Coronary artery (tissue), 2 donors: ENCODE measurements around the gene RNF26.

Source experiments
- DNase-seq: peaks from one replicate; pipeline ENCODE4 v3.0.0-alpha.2; 2017; ENCODE audit warnings: low spot score
- H3K27ac ChIP-seq, 2 donors: fragments of 200-600 bp; sonication (generic); one replicate each; pipeline ENCODE4 v1.5.1; 2016 to 2019
- H3K4me3 ChIP-seq: fragments of 200-600 bp; sonication (generic); 2 replicates; pipeline ENCODE4 v1.5.1; 2016; ENCODE audit warnings: mild to moderate bottlenecking, moderate library complexity
- TF ChIP-seq, protein P1 (sequence below): fragments of 200-600 bp; sonication (generic); IDR thresholded peaks from one replicate; pipeline ENCODE4 v1.5.1; 2019; ENCODE audit warnings: antibody characterized with exemption

RNF26 gene

DNA sequence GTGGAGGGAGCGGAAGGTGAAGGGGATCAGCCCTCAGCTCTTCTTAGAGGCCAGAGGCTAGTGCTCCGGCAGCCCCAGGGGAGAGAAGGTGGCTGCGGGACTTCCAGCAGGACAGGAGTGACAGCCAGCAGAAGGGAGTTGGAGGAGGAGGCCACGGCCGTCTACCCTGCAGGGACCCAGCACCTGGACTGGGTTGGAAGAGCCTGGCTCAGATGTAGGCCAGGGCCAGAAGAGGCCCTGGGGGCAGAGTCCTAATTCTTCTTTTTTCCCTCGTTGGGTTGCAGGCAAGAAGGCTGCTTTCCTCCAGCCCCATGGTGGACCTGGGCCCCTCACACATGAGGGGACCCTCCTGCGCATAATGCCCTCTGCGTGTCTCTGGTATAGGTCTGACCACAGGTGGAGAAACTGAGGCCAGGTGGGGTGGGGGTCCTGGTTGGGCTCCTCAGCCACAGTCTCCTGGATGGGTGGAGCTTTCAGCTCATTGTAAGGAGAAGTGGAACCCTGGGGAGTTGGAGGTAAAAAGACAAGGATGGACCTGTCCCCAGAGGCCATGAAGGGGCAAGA lies 15.1 kb upstream of the RNF26 start:
- TF ChIP-seq, protein P1, sequence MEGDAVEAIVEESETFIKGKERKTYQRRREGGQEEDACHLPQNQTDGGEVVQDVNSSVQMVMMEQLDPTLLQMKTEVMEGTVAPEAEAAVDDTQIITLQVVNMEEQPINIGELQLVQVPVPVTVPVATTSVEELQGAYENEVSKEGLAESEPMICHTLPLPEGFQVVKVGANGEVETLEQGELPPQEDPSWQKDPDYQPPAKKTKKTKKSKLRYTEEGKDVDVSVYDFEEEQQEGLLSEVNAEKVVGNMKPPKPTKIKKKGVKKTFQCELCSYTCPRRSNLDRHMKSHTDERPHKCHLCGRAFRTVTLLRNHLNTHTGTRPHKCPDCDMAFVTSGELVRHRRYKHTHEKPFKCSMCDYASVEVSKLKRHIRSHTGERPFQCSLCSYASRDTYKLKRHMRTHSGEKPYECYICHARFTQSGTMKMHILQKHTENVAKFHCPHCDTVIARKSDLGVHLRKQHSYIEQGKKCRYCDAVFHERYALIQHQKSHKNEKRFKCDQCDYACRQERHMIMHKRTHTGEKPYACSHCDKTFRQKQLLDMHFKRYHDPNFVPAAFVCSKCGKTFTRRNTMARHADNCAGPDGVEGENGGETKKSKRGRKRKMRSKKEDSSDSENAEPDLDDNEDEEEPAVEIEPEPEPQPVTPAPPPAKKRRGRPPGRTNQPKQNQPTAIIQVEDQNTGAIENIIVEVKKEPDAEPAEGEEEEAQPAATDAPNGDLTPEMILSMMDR: no peak
- Histone ChIP-seq H3K27ac (peak overlapping the region; percentile 95 to 99), H3K4me3 (peak overlapping the region; percentile 95)
- no peak for DNase-seq

- TF ChIP-seq, protein P1: no peak
- Histone ChIP-seq H3K27ac (peak overlapping the region; percentile 95 to 99), H3K4me3 (peak overlapping the region; percentile 95)
- no peak for DNase-seq
Measured at GRCh38 chr11:119319700-119320239, 14.6 kb upstream of the RNF26 start.

DNA sequence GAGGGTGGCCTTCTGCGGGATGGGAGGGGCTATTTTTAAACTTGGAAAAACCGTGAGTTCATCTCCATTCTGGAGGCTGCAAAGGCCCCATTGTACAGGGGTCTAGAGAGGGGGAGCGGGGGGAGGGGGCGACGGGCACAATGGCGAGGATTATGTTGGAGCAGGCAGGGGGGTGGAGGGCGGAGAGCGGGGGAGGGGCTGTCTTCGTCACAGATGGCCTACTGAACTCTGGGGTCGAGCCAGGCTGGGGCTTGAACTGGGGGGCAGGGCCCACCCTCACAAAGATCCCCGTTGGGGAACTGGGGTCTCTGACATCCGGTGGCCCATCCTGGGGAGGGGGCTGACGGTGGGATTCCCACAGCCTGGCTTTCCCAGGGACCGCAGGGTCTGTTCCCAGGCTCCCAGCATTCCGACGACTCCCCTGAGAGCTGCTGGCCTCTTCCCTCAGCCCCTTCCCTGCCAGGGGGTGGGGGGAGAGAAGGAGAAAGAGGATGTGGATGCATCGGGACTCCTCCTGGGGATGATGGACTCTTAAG lies 14.0 kb upstream of the RNF26 start:
- Histone ChIP-seq H3K27ac (peak overlapping the region; percentile 95 to 99), H3K4me3 (peak overlapping the region; percentile 75)
- DNase-seq: no peak
- TF ChIP-seq, protein P1: no peak

DNA sequence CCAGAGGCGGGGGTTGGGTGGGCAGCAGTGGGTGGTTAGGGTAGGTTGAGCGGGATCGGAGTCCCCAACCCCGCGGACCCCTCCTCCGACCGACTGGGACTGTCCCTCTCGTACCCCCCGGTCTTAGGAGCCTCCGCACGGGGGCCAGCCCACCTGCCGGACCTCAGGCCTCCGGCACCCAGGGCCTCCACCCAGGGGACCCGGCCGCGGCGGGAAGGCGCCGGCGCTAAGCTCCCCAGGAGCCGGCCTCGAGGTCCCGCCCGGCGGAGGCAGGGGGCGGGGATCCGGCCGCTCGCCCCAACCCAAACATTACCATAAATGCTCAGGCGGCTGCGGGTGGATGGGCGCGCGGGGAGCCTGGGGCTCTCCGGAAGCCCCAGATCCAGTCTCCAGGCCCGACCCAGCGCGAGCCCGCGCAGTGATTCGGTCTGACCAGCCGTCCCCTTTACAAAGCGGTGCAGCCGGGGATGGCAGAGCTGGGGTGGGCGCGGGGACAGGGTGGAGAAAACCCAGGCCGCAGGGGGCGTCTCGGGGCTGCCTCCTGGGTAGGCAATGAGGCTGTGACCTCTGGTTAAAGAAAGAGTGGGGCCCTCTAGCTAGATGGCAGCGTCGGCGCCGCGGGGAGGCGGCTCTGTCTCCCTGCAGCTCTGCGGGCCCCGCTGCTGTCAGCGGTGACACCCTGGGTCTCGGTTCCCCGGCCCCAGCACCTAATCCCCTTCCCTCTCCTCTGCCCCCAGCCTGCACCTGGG lies 13.4 kb upstream of the RNF26 start:
- peak; percentile 85 for DNase-seq
- TF ChIP-seq, protein P1: no peak
- Histone ChIP-seq H3K27ac (peak overlapping the region; percentile 95 to 99), H3K4me3 (peak overlapping the region; percentile 75)

GRCh38 chr11:119322360-119322739 lies 12.0 kb upstream of the RNF26 start:
- no peak for DNase-seq
- Histone ChIP-seq H3K27ac (peak overlapping the region; percentile 95 to 99), H3K4me3 (peak overlapping the region; percentile 75)
- TF ChIP-seq, protein P1: no peak

DNA sequence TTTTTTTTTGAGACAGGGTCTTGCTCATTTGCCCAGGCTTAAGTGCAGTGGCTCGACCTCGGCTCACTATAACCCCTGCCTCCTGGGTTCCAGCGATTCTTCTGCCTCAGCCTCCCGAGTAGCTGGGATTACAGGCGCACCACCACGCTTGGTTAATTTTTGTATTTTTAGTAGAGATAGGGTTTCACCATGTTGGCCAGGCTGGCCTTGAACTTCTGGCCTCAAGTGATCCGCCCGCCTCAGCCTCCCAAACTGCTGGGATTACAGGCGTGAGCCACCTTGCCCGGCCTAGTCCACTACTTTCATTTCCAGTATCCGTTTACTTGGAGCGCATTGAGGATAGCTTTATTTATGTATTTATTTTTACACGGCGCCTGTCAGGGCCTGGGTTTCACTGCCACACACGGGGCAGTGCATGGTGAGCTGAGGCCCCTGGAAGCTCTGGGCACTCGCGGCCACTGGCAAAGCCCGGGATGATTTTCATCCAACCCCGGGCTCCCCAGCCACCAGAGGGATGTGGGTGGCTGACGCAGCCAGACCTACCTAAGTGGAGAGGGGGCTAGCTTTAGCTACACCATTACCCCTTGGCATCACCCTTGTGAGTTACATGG lies 11.3 kb upstream of the RNF26 start:
- H3K4me3 ChIP-seq: no peak overlapping the region
- H3K27ac ChIP-seq: peak overlapping the region; percentile 95 to 99

More for the DNA sequence above, 11.3 kb upstream of the RNF26 start:
- DNase-seq: peak; percentile 67
- TF ChIP-seq, protein P1: no peak
